GM12891 (cell line): ENCODE data around the gene MEIS1.

Experiments used
- POLR2AphosphoS5 ChIP-seq: IDR thresholded peaks from 2 replicates; pipeline ENCODE4 v1.6.1; 2011; ENCODE audit warnings: low read depth, low read length, control low read depth
- POU2F2 ChIP-seq: IDR thresholded peaks from 2 replicates; pipeline ENCODE4 v1.6.1; 2011; ENCODE audit warnings: low read depth, mild to moderate bottlenecking, control low read depth, low read length, moderate library complexity

DNA sequence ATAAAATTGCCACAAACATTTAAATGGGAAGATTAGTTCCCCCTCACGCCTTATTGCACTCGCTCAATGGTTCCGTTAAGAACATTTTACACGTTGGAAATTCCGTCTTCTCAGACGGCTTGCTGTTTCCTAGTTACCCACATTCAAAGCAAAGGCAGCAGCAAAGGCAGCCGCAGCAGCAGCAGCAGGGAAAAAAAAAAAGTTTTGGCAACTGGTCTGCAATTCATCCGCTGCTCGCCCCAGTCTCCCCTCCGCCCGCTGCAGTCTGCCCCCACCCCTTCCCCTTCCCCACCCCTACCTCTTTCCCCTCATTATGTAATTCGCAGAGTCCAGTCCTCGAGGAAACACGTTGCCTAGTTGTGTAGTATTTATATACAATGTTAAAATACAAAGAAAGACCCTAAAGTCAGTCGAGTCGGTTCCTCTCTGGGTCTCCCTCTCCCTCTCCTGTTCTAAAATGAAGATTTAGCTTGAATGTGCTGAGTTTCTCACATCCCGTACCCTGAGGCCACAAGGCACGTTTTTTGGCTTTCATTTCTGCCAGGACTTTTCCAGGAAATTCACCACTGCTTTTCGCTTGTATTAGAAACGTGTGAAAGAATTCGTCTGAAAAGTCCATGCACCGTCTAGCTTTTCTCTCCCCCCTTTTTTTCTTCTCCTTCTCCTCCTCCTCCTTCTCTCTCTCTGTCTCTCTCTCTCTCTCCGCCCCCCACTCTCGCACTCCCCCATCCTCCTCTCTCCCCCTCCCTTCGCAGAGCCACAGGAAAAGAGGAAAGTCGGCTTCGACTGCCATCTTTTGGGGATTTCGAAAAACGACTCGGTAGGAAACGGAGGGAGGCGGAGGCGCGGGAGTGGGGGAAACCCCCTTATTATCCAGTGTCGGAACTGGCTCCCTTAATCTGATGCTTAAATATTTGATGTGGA is 140.0 kb downstream of the MEIS1 start:
- TF ChIP-seq POU2F2, result no peak
- no peak for TF ChIP-seq POLR2AphosphoS5
